ENCODE data around the gene PHF12.
"Not testable (repeated sequence)": the region's sequence is repeated elsewhere in the genome, so short reads cannot be mapped to it uniquely, and the experiment has no call there.

Gene PHF12

DNA sequence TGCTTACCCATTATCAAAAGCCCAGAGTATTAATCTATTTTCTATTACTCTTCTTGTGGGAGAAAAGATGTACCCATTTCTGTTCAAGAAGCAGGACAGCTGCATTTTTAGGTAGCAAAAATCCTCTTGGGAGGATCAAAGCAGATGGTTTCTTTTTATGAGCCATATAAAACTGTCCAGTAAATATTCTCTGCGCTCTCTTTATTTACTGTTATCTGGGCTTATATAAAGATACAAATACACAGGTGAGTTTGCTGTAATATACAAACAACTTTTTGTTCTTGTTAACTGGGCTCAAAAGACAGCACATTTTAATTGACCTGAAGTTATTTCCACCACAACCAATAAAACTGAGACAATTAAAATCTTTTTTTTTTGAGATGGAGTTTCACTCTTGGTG lies 10.1 kb downstream of the PHF12 start:
- DNase-seq (ENCODE audit: low spot score): no peak
- in situ Hi-C loops (cut with MboI; ENCODE audit: low sequenced_read_pairs, unreplicated experiment): no loop called here
- TF ChIP-seq, protein P1, sequence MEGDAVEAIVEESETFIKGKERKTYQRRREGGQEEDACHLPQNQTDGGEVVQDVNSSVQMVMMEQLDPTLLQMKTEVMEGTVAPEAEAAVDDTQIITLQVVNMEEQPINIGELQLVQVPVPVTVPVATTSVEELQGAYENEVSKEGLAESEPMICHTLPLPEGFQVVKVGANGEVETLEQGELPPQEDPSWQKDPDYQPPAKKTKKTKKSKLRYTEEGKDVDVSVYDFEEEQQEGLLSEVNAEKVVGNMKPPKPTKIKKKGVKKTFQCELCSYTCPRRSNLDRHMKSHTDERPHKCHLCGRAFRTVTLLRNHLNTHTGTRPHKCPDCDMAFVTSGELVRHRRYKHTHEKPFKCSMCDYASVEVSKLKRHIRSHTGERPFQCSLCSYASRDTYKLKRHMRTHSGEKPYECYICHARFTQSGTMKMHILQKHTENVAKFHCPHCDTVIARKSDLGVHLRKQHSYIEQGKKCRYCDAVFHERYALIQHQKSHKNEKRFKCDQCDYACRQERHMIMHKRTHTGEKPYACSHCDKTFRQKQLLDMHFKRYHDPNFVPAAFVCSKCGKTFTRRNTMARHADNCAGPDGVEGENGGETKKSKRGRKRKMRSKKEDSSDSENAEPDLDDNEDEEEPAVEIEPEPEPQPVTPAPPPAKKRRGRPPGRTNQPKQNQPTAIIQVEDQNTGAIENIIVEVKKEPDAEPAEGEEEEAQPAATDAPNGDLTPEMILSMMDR (IDR thresholded peaks at IDR 0.05; ENCODE audit: borderline replicate concordance, control extremely low read depth, extremely low read depth, insufficient read depth, missing control alignments): no peak

DNA sequence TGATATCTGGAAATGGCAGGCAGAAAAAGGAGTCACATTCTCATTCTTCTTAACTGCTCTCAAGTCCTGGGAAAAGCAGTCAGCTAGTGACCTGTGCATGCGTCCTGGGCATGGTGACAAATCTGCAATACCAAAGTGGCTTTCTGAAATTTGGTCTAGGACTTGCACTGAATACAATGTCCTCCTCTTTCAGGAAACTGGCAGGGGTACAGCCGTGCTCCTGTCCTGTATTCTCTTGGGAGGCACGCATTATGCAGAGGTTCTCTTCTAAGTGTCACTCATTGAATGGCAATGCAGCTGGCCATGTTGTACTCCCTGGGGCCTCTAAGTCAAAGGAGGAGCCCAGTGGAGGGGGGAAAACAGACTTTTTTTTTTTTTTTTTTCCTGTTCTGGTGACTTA lies 10.6 kb downstream of the PHF12 start:
- TF ChIP-seq, protein P1 (IDR thresholded peaks at IDR 0.05; ENCODE audit: borderline replicate concordance, control extremely low read depth, extremely low read depth, insufficient read depth, missing control alignments): no peak
- in situ Hi-C loops (cut with MboI; ENCODE audit: low sequenced_read_pairs, unreplicated experiment): no loop called here
- DNase-seq (ENCODE audit: low spot score): no peak

DNA sequence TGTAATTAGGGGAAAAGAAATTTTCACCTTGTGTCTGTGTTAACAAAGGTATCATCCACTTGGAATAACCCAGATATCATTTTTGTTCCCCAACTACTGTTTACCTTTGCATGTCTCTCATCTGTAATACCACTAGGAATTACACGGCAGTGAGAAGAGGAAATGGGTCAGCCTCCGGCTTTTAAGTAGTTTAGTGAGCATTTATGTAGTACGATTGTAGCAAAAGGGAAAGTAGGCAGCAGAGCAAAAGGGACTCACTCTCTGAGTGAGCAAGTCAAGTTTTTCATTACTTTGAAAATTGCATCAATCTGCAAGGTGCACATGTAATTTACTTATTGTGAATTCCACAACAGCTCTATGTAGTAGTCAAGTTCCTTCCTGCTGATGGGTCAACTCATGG lies 11.2 kb downstream of the PHF12 start:
- in situ Hi-C loops (cut with MboI; ENCODE audit: low sequenced_read_pairs, unreplicated experiment): no loop called here
- TF ChIP-seq, protein P1 (IDR thresholded peaks at IDR 0.05; ENCODE audit: borderline replicate concordance, control extremely low read depth, extremely low read depth, insufficient read depth, missing control alignments): no peak
- no peak for DNase-seq (ENCODE audit: low spot score)

DNA sequence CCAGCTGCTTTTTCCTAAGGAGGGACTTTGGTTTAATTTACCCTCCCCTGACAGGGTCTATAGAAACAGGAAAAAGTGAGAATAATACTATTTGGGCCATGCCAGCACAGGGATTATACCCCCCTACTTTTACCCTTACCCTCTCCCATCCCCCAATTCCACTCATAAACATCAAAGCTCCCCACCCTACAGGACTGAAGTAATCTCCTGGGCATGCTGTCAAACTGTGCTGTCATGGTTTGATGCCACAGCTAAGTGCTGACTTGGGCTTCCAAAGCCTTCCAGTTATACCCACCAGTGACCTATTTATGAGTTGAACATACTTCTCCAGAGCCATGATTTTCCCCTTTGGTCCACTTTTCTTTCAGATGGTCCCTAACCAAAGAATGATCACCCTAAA lies 12.8 kb downstream of the PHF12 start:
- no peak for DNase-seq (ENCODE audit: low spot score)
- TF ChIP-seq, protein P1 (IDR thresholded peaks at IDR 0.05; ENCODE audit: borderline replicate concordance, control extremely low read depth, extremely low read depth, insufficient read depth, missing control alignments): no peak
- in situ Hi-C loops (cut with MboI; ENCODE audit: low sequenced_read_pairs, unreplicated experiment): no loop called here

DNA sequence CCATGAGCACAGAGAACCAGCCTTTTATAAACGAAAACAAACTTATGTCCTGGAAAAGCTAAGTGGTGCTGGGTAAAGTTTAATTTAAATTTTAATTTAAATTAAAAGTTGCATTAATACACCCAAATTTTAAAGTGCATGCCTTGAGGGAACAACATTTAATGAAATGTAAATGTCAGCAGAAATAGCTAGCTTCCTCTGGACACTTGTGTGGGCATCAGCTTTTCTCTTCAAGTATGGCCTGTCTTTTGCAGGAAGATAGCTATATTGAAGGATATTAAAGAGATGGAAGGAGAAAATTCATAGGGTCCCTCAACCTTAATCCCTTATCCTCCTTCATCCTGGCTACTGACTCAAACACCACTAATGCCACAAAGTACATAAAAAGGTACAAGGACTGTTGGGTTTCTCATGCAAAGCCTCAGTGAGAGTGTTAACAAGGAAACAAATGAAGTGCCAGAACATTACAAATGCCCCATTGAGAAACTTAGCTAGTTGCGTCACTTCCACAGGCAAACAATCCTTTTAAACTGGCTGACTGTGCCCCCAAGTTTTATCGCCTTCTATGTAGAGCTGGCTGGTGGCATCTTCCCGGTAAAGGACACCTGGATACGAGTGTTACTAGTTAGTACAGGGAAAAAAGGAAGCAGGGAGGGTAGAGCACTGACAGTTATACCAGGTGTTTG lies 14.1 kb downstream of the PHF12 start:
- in situ Hi-C loops (cut with MboI; ENCODE audit: low sequenced_read_pairs, unreplicated experiment): no loop called here
- TF ChIP-seq, protein P1 (IDR thresholded peaks at IDR 0.05; ENCODE audit: borderline replicate concordance, control extremely low read depth, extremely low read depth, insufficient read depth, missing control alignments): no peak
- no peak for DNase-seq (ENCODE audit: low spot score)

DNA sequence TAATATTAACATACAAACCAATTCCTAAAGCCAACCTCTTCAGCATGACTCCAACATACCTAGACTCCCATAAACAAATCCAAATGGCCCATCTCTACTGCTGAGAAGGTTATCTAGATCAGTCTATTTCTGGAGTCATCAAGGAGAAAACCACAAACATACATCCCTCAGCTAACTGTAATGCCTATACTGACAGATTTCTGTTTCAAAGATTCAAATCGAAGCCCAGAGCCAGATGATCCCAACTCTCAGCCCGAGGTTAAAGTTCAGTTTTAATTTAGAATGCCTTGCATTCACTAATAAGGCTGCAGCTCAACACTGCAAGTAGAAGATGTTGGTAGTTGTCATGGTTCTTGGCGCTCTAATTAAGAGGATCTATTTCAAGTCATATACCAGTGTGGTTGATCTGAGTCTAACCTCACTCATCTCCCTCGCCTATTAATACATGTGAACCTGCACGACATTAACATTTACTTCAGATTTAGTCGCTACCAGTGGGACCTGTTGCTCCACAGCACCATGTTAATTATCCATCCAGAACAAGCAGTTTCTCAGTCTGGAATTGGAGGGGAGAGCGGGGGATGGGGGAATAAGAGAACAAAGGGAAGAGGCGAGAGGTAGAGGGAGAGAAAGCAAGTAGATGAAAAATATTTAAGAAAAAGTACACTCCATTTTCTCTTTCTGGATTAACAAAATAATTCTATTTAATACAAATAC lies 15.4 kb downstream of the PHF12 start:
- in situ Hi-C loops (cut with MboI; ENCODE audit: low sequenced_read_pairs, unreplicated experiment): no loop called here
- no peak for DNase-seq (ENCODE audit: low spot score)
- TF ChIP-seq, protein P1 (IDR thresholded peaks at IDR 0.05; ENCODE audit: borderline replicate concordance, control extremely low read depth, extremely low read depth, insufficient read depth, missing control alignments): no peak

DNA sequence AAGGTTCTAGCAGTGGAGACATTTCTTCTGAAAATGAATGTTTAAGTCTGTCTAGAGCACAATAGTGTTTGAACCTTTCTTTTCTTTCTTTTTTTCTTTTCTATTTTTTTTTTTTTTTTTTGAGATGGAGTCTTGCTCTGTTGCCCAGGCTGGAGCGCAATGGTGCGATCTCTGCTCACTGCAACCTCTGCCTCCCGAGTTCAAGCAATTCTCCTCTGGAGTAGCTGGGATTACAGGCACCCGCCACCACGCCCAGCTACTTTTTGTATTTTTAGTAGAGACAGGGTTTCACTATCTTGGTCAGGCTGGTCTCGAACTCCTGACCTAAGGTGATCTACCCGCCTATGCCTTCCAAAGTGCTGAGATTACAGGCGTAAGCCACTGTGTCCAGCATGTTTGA lies 16.8 kb downstream of the PHF12 start:
- DNase-seq (ENCODE audit: low spot score); in situ Hi-C loops (cut with MboI; ENCODE audit: low sequenced_read_pairs, unreplicated experiment): not testable (repeated sequence)

Data from GM13976 (cell line).